Measurements from ENCODE around the gene SNRPB. TPM values are rescaled to one million over a fixed set of nuclear protein-coding genes. Genes with fewer than 3 reads are reported as not detected.

The SNRPB gene
- total RNA-seq, 1 experiment from 2014 or later = 664 TPM

GRCh38 chr20:2483504-2483903 is 12.9 kb upstream of the SNRPB start:
- Histone ChIP-seq H4K20me1 (ENCODE audit: low read length) (no peaks in the 10 kb centered on the region), H3F3A (ENCODE audit: low read length, unreplicated experiment) (no peaks in the 10 kb centered on the region), H3K27ac (ENCODE audit: low read length) (no peak overlapping the region), H3K4me3 (ENCODE audit: low read length) (no peak overlapping the region), H3K4me1 (ENCODE audit: insufficient read depth, low read length) (no peaks in the 10 kb centered on the region), H3K9me3 (ENCODE audit: low read length) (no peaks in the 10 kb centered on the region), H3K9ac (ENCODE audit: low read length) (no peak overlapping the region), H3K36me3 (ENCODE audit: low read depth, low read length) (peaks cover 25% of the 10 kb centered on the region; the same call in 1 of the 2 replicates), H3K9me2 (replicated peaks; ENCODE audit: low read length) (no peaks in the 10 kb centered on the region), H3K79me2 (ENCODE audit: low read length) (no peaks in the 10 kb centered on the region), H3K4me2 (ENCODE audit: low read length) (no peak overlapping the region), H2AFZ (ENCODE audit: low read length) (no peak overlapping the region), H3K27me3 (ENCODE audit: low read length) (no peaks in the 10 kb centered on the region)
- CTCF ChIA-PET = no interaction called here
- POLR2A ChIA-PET (ENCODE audit: unreplicated experiment) = no interaction called here
- TF ChIP-seq EZH2phosphoT487 (IDR thresholded peaks at IDR 0.05; ENCODE audit: borderline replicate concordance, low read length) (no peak), EZH2 (IDR thresholded peaks at IDR 0.05; ENCODE audit: low read length, unreplicated experiment) (no peak), CTCF (conservative IDR thresholded peaks at IDR 0.05; ENCODE audit: low read depth, low read length) (no peak)
- DNase-seq (no peak), ATAC-seq (no peak)
- BruUV-seq (replicated peaks) = no TSS peak
- intact Hi-C loops (cut with micrococcal nuclease) = no loop called here

DNA sequence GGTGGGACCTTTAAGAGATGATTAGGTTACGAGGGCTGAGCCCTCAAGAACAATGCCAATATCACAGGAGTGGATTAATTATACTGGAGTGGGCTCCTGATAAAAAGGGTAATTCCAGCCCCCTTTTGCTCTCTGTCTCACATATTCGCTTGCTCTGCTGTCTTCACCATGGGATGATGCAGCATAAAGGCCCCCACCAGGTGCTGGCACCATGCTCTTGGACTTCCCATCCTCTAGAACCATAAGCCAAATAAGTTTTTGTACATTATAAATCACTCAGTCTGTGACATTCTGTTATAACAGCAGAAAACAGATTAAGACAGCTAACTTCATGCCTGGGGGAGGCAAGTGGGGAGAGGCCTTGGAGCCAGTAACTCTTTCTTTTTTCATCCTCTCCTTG is 9.8 kb upstream of the SNRPB start:
- no TSS peak for BruUV-seq (replicated peaks)
- Histone ChIP-seq H3K36me3 (ENCODE audit: low read depth, low read length) (peaks cover 17% of the 10 kb centered on the region; the same call in 1 of the 2 replicates), H3K27ac (ENCODE audit: low read length) (no peak overlapping the region)

More for the DNA sequence above, 9.8 kb upstream of the SNRPB start:
- no peaks in the 10 kb centered on the region for H4K20me1 ChIP-seq (ENCODE audit: low read length)
- H3K27me3 ChIP-seq (ENCODE audit: low read length) = no peaks in the 10 kb centered on the region
- H3K4me2 ChIP-seq (ENCODE audit: low read length) = no peak overlapping the region
- no peak overlapping the region for H3K4me3 ChIP-seq (ENCODE audit: low read length)
- DNase-seq = no peak
- ChIA-PET CTCF (no interaction called here), POLR2A (ENCODE audit: unreplicated experiment) (no interaction called here)
- ATAC-seq = no peak
- no peaks in the 10 kb centered on the region for H3K4me1 ChIP-seq (ENCODE audit: insufficient read depth, low read length)
- intact Hi-C loops (cut with micrococcal nuclease) = no loop called here
- no peak overlapping the region for H2AFZ ChIP-seq (ENCODE audit: low read length)
- H3K9ac ChIP-seq (ENCODE audit: low read length) = no peak overlapping the region
- H3K79me2 ChIP-seq (ENCODE audit: low read length) = no peaks in the 10 kb centered on the region
- no peaks in the 10 kb centered on the region for H3F3A ChIP-seq (ENCODE audit: low read length, unreplicated experiment)
- H3K9me3 ChIP-seq (ENCODE audit: low read length) = no peaks in the 10 kb centered on the region
- TF ChIP-seq CTCF (conservative IDR thresholded peaks at IDR 0.05; ENCODE audit: low read depth, low read length) = no peak
- no peak for TF ChIP-seq EZH2 (IDR thresholded peaks at IDR 0.05; ENCODE audit: low read length, unreplicated experiment)
- TF ChIP-seq EZH2phosphoT487 (IDR thresholded peaks at IDR 0.05; ENCODE audit: borderline replicate concordance, low read length) = no peak
- no peaks in the 10 kb centered on the region for H3K9me2 ChIP-seq (replicated peaks; ENCODE audit: low read length)

All from PC-3 (cell line).